Colonic mucosa (tissue), 4 donors: ENCODE data around the gene THRSP. TPM values are rescaled to one million over a fixed set of nuclear protein-coding genes. Genes with fewer than 3 reads are reported as not detected.

Experiments used
- DNase-seq: peaks from one replicate; pipeline ENCODE4 v3.0.0-alpha.2; 2020
- H3K27ac ChIP-seq: fragments of 200-600 bp; one replicate; pipeline ENCODE4 v1.8.0; 2021
- H3K27me3 ChIP-seq: fragments of 200-600 bp; one replicate; pipeline ENCODE4 v1.8.0; 2021
- H3K36me3 ChIP-seq: fragments of 200-600 bp; one replicate; pipeline ENCODE4 v1.8.0; 2021
- H3K4me1 ChIP-seq: fragments of 200-600 bp; one replicate; pipeline ENCODE4 v1.8.0; 2021; ENCODE audit warnings: mild to moderate bottlenecking
- H3K4me3 ChIP-seq: fragments of 200-600 bp; one replicate; pipeline ENCODE4 v1.8.0; 2021
- H3K9ac ChIP-seq, 2 donors: one replicate each; pipeline ENCODE4 v1.7.0; 2013; ENCODE audit warnings: control low read depth in 2 of 2, low read depth in 2 of 2, low read length in 2 of 2
- H3K9me3 ChIP-seq: fragments of 200-600 bp; one replicate; pipeline ENCODE4 v1.8.0; 2021
- intact Hi-C: fragments of 100-400 bp; cut with DNase I; formaldehyde crosslinking; loops from one replicate; pipeline ENCODE4 v1.14.1; 2022
- total RNA-seq, 2 donors: library from RNA; stranded (reverse); fragmentation: NEBNext Ultra II Directional in 1 of 2; extraction: Animal tissue kit (Norgen Biotek cat#: 25700) in 1 of 2; gene quantifications; one replicate each; pipeline ENCODE4 v1.2.1, GENCODE V29; 2021
- TF ChIP-seq, protein P1 (sequence below): fragments of 200-600 bp; IDR thresholded peaks from one replicate; pipeline ENCODE4 v1.8.0; 2022; ENCODE audit warnings: antibody characterized with exemption, mild to moderate bottlenecking
- donor health status: healthy.
- donor health status: DM: no; HTN: no; CAD: no.
- donor health status: DM: no; HTN: no; CAD: no.

The THRSP gene
- total RNA-seq, 2 donors from 2014 or later, result 0.61 TPM; not detected in 1

DNA sequence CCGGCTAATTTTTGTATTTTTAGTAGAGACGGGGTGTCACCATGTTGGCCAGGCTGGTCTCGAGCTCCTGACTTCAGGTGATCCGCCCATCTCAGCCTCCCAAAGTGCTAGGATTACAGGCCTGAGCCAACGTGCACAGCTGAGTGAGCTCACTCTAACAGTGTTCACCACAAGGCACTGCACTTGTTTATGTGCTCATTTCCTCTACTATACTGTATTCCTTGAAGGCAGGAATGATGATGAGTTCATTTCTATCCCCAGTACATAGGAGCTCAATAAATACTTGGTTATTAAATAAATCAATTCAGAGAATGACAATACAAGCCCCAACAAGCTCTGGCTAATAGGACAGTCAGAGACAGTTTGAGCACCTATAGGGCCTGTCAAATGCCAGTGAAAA, 46.7 kb downstream of the THRSP start:
- no peak overlapping the region for H3K9ac ChIP-seq

DNA sequence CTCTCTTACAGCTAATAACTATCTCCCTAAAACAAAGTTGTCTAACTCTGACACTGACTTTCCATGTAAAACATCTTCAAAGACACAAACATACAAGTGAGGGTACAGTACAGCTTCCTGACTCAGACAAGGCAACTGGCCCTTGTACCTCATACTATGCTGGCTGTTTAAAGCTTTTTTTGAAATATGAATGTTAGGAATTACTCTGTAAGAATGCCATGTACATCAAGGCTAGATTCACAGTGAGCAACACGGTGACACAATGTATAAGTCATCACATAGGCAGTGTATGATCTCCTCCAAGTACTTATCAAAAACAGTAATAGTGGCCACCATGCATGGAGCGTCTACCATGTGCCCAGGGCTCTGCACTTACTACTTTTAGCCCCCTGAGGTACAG, 47.2 kb downstream of the THRSP start:
- H3K36me3 ChIP-seq, result no peaks in the 10 kb centered on the region
- TF ChIP-seq, protein P1, sequence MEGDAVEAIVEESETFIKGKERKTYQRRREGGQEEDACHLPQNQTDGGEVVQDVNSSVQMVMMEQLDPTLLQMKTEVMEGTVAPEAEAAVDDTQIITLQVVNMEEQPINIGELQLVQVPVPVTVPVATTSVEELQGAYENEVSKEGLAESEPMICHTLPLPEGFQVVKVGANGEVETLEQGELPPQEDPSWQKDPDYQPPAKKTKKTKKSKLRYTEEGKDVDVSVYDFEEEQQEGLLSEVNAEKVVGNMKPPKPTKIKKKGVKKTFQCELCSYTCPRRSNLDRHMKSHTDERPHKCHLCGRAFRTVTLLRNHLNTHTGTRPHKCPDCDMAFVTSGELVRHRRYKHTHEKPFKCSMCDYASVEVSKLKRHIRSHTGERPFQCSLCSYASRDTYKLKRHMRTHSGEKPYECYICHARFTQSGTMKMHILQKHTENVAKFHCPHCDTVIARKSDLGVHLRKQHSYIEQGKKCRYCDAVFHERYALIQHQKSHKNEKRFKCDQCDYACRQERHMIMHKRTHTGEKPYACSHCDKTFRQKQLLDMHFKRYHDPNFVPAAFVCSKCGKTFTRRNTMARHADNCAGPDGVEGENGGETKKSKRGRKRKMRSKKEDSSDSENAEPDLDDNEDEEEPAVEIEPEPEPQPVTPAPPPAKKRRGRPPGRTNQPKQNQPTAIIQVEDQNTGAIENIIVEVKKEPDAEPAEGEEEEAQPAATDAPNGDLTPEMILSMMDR, result no peak

More for the DNA sequence above, 46.7 kb downstream of the THRSP start:
- no peak overlapping the region for H3K27ac ChIP-seq
- no peaks in the 10 kb centered on the region for H3K27me3 ChIP-seq
- H3K4me1 ChIP-seq, result no peaks in the 10 kb centered on the region
- DNase-seq, result no peak
- no peak overlapping the region for H3K4me3 ChIP-seq
- no peaks in the 10 kb centered on the region for H3K36me3 ChIP-seq
- intact Hi-C loops, result no loop called here
- TF ChIP-seq, protein P1, result no peak
- no peaks in the 10 kb centered on the region for H3K9me3 ChIP-seq

DNA sequence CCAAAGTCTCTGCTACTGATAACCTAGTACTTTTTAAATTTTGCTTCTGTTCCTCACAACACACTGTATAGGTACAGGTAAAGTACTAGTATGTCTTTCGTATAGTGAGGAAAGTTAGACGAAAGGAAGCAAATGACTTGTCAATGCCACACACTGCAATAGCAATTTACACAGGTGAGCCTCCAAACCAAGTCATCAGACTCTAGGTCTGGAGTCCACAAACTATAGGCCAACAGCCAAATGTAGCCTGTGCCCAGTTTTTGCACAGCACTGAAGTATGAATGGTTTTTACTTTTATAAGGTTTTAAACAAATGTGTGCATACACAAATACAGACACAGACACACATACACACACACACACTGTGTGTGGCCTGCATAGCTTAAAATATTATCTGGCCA, 47.6 kb downstream of the THRSP start:
- Histone ChIP-seq H3K27ac (no peak overlapping the region), H3K4me1 (no peaks in the 10 kb centered on the region), H3K4me3 (no peak overlapping the region), H3K9me3 (no peaks in the 10 kb centered on the region), H3K36me3 (no peaks in the 10 kb centered on the region), H3K9ac (no peak overlapping the region), H3K27me3 (no peaks in the 10 kb centered on the region)
- TF ChIP-seq, protein P1, result no peak
- intact Hi-C loops, result no loop called here
- no peak for DNase-seq

More for the DNA sequence above, 47.2 kb downstream of the THRSP start:
- H3K27me3 ChIP-seq, result no peaks in the 10 kb centered on the region
- no peak overlapping the region for H3K9ac ChIP-seq
- no peak overlapping the region for H3K4me3 ChIP-seq
- H3K9me3 ChIP-seq, result no peaks in the 10 kb centered on the region
- no peaks in the 10 kb centered on the region for H3K4me1 ChIP-seq
- H3K27ac ChIP-seq, result no peak overlapping the region
- no peak for DNase-seq
- intact Hi-C loops, result no loop called here

DNA sequence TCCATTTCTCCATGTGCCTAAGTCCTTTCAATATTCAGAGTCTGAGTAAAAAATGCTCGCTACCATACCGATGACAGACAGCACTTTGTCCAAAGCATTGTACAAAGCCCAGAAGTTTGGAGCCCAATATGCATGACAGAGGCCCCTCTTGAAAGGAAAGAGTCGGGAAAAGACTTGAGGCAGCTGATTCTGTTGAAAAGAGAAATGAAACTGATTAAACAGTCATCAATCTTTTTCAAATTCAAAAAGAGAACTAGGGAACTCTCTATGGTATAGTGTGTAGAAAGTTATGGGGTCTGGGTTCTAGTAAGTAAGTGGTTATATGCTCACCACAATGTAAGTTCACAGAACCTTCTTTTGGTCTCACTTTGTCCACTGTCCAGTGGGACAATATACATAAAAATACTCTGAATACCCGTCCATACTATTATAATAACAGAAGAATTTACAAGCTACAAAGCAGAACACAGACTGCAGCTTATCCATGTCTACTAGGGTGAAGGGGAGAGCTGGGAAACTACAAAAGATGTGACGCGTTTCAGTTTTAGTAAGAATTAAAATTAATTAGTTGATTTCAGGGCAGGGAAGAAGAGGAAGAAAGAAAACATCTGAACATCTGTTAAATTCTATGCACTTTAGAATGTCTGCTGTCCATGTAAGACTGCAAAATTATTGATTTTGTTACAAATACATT, 49.1 kb downstream of the THRSP start:
- H3K36me3 ChIP-seq, result no peaks in the 10 kb centered on the region
- H3K9ac ChIP-seq, result no peak overlapping the region
- no peak for DNase-seq
- no peaks in the 10 kb centered on the region for H3K9me3 ChIP-seq
- no peak overlapping the region for H3K27ac ChIP-seq
- TF ChIP-seq, protein P1, result no peak
- H3K27me3 ChIP-seq, result no peaks in the 10 kb centered on the region
- intact Hi-C loops, result no loop called here
- no peak overlapping the region for H3K4me3 ChIP-seq
- H3K4me1 ChIP-seq, result no peaks in the 10 kb centered on the region

Other genes with a start within 250 kb of the THRSP start
- gene RSF1, start 243.1 kb upstream of the THRSP start, total RNA-seq, result 10 to 100 TPM; 36.7 to 68.2 TPM
- gene AAMDC, start 242.7 kb upstream of the THRSP start, total RNA-seq, result 10 to 100 TPM; 12.9 to 20.0 TPM
- 10 to 100 TPM; 21.5 to 28.0 TPM for gene INTS4, start 69.2 kb upstream of the THRSP start, total RNA-seq
- gene KCTD14, start 40.6 kb upstream of the THRSP start, total RNA-seq, result 10 to 100 TPM; 19.5 to 19.7 TPM
- gene NDUFC2, start 16.0 kb downstream of the THRSP start, total RNA-seq, result 100 to 1,000 TPM; 226 to 288 TPM
- gene ALG8, start 75.8 kb downstream of the THRSP start, total RNA-seq, result 10 to 100 TPM; 22.7 to 40.1 TPM
- gene KCTD21, start 124.8 kb downstream of the THRSP start, total RNA-seq, result 1 to 10 TPM; 7.5 to 9.2 TPM
- gene USP35, start 125.1 kb downstream of the THRSP start, total RNA-seq, result 1 to 10 TPM; 5.2 to 5.6 TPM